Measurements from ENCODE around the gene DPYD. TPM values are rescaled to one million over a fixed set of nuclear protein-coding genes. Genes with fewer than 3 reads are reported as not detected.

DPYD gene
- total RNA-seq, 1 experiment from 2014 or later, result 7.0 TPM

DNA sequence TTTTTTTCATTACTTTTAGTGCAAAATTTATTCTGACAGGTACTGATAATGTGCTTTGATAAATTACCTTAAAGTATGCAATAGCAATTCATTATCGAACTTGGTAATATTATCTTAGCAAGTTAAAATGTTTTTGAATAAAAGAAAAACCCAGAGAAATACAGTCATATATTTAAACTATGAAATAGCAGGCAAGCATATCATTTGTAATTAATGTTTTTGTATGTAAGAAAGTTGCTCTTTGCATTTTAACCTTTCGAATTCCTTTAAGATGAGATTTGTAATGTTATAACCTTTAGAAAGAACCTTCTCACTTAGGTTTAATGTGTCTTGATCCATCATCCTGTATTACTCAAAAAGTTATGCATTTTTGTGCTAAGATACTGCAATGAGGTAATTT lies 613.7 kb downstream of the DPYD start:
- H3K36me3 ChIP-seq (ENCODE audit: control insufficient read depth, insufficient read depth, low read length), result no peaks in the 10 kb centered on the region
- ChIA-PET CTCF (no interaction called here), POLR2A (no interaction called here)
- H3K27ac Mint-ChIP-seq (ENCODE audit: unreplicated experiment), result no peak overlapping the region
- H3K4me1 ChIP-seq, result no peaks in the 10 kb centered on the region
- H3K4me1 Mint-ChIP-seq (ENCODE audit: low read depth, unreplicated experiment), result no peaks in the 10 kb centered on the region
- no peaks in the 10 kb centered on the region for H3K9me3 ChIP-seq
- no TSS peak for BruUV-seq (replicated peaks)
- H3K4me3 Mint-ChIP-seq (ENCODE audit: unreplicated experiment), result no peak overlapping the region
- TF ChIP-seq, protein P1, sequence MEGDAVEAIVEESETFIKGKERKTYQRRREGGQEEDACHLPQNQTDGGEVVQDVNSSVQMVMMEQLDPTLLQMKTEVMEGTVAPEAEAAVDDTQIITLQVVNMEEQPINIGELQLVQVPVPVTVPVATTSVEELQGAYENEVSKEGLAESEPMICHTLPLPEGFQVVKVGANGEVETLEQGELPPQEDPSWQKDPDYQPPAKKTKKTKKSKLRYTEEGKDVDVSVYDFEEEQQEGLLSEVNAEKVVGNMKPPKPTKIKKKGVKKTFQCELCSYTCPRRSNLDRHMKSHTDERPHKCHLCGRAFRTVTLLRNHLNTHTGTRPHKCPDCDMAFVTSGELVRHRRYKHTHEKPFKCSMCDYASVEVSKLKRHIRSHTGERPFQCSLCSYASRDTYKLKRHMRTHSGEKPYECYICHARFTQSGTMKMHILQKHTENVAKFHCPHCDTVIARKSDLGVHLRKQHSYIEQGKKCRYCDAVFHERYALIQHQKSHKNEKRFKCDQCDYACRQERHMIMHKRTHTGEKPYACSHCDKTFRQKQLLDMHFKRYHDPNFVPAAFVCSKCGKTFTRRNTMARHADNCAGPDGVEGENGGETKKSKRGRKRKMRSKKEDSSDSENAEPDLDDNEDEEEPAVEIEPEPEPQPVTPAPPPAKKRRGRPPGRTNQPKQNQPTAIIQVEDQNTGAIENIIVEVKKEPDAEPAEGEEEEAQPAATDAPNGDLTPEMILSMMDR (IDR thresholded peaks at IDR 0.05; ENCODE audit: insufficient read depth in 1 of 2, low read depth in 1 of 2, low read length in 1 of 2, severe bottlenecking in 1 of 2, unreplicated experiment in 1 of 2), result no peak
- intact Hi-C loops (cut with micrococcal nuclease; ENCODE audit: unreplicated experiment), result no loop called here
- no peak overlapping the region for H3K4me3 ChIP-seq (ENCODE audit: low read depth, low read length)
- DNase-seq, result no peak
- no peaks in the 10 kb centered on the region for H3K9me3 Mint-ChIP-seq (ENCODE audit: unreplicated experiment)
- no peaks in the 10 kb centered on the region for H3K27me3 Mint-ChIP-seq (ENCODE audit: insufficient read depth, unreplicated experiment)
- no peaks in the 10 kb centered on the region for H3K36me3 Mint-ChIP-seq (ENCODE audit: insufficient read depth, unreplicated experiment)
- no peaks in the 10 kb centered on the region for H3K27me3 ChIP-seq (replicated peaks; ENCODE audit: control insufficient read depth, insufficient read depth, low read length)

DNA sequence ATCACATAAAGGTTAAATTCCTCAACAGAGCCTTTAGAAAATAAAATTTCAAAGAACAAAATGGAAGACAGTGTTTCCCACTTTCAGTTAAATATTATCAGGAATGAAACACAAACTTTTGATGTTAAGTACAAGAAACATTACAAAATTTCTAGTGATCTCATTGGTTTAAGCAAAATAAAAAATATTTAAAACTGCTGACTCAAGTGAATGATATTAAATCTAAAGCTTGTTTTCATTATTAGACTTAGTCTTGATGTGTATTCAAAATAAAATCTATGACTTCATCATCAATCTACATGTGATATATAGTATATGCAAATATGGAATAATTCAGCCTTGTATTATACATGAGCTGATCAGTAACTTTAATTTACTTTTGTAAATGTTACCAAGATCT lies 614.3 kb downstream of the DPYD start:
- TF ChIP-seq, protein P1 (IDR thresholded peaks at IDR 0.05; ENCODE audit: insufficient read depth in 1 of 2, low read depth in 1 of 2, low read length in 1 of 2, severe bottlenecking in 1 of 2, unreplicated experiment in 1 of 2), result no peak
- Histone ChIP-seq H3K4me1 (no peaks in the 10 kb centered on the region), H3K9me3 (no peaks in the 10 kb centered on the region), H3K36me3 (ENCODE audit: control insufficient read depth, insufficient read depth, low read length) (no peaks in the 10 kb centered on the region), H3K27me3 (replicated peaks; ENCODE audit: control insufficient read depth, insufficient read depth, low read length) (no peaks in the 10 kb centered on the region), H3K4me3 (ENCODE audit: low read depth, low read length) (no peak overlapping the region)
- Mint-ChIP-seq H3K9me3 (ENCODE audit: unreplicated experiment) (no peaks in the 10 kb centered on the region), H3K4me3 (ENCODE audit: unreplicated experiment) (no peak overlapping the region), H3K4me1 (ENCODE audit: low read depth, unreplicated experiment) (no peaks in the 10 kb centered on the region), H3K36me3 (ENCODE audit: insufficient read depth, unreplicated experiment) (no peaks in the 10 kb centered on the region), H3K27me3 (ENCODE audit: insufficient read depth, unreplicated experiment) (no peaks in the 10 kb centered on the region), H3K27ac (ENCODE audit: unreplicated experiment) (no peak overlapping the region)
- ChIA-PET POLR2A (no interaction called here), CTCF (no interaction called here)
- no peak for DNase-seq
- intact Hi-C loops (cut with micrococcal nuclease; ENCODE audit: unreplicated experiment), result no loop called here
- BruUV-seq (replicated peaks), result no TSS peak

DNA sequence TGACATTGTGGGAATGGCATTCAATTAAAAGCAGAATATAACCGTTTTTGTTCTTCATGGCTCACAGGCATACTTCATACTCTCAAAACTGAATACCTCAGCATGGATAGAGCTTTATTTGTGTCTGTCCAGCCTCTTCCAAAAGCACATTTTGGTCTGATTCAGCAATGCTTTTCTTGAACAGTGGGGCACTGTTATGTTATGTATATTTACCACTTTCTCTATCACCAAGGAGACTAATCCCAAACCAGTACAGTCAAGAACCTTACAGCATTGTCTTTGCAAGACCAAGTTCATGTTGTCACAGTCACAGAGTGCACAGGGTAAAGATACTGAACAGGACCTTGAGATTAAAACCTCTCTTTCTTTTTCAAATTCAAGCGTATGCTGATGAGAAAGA lies 616.5 kb downstream of the DPYD start:
- H3K4me1 Mint-ChIP-seq (ENCODE audit: low read depth, unreplicated experiment), result no peaks in the 10 kb centered on the region
- POLR2A ChIA-PET, result no interaction called here
- BruUV-seq (replicated peaks), result no TSS peak

More for the DNA sequence above, 616.5 kb downstream of the DPYD start:
- TF ChIP-seq, protein P1 (IDR thresholded peaks at IDR 0.05; ENCODE audit: insufficient read depth in 1 of 2, low read depth in 1 of 2, low read length in 1 of 2, severe bottlenecking in 1 of 2, unreplicated experiment in 1 of 2), result no peak
- no peaks in the 10 kb centered on the region for H3K36me3 ChIP-seq (ENCODE audit: control insufficient read depth, insufficient read depth, low read length)
- H3K27me3 ChIP-seq (replicated peaks; ENCODE audit: control insufficient read depth, insufficient read depth, low read length), result no peaks in the 10 kb centered on the region
- no peaks in the 10 kb centered on the region for H3K9me3 ChIP-seq
- Mint-ChIP-seq H3K4me3 (ENCODE audit: unreplicated experiment) (no peak overlapping the region), H3K36me3 (ENCODE audit: insufficient read depth, unreplicated experiment) (no peaks in the 10 kb centered on the region), H3K27ac (ENCODE audit: unreplicated experiment) (no peak overlapping the region), H3K27me3 (ENCODE audit: insufficient read depth, unreplicated experiment) (no peaks in the 10 kb centered on the region), H3K9me3 (ENCODE audit: unreplicated experiment) (no peaks in the 10 kb centered on the region)
- CTCF ChIA-PET, result no interaction called here
- no peak overlapping the region for H3K4me3 ChIP-seq (ENCODE audit: low read depth, low read length)
- intact Hi-C loops (cut with micrococcal nuclease; ENCODE audit: unreplicated experiment), result no loop called here
- no peaks in the 10 kb centered on the region for H3K4me1 ChIP-seq
- DNase-seq, result no peak
